ENCODE measurements around the gene CASQ1. TPM values are rescaled to one million over a fixed set of nuclear protein-coding genes. Genes with fewer than 3 reads are reported as not detected.

Gene CASQ1
- polyA plus RNA-seq, 1 experiment = 1.5 TPM

- peaks cover 50% of the 10 kb centered on the region for H3K36me3 ChIP-seq (ENCODE audit: control insufficient read depth, insufficient read depth, low read length)
- ChIA-PET POLR2A (no interaction called here), CTCF (interaction anchor here (1.1 to 2.0 kb wide), 4 partner anchors 77 to 129 kb away, joined by 3 to 11 read pairs (median 3); no protein-coding TSS in a partner anchor)
- TF ChIP-seq CTCF (IDR thresholded peaks at IDR 0.05; ENCODE audit: insufficient read depth, low read depth, low read length) = no peak
- H3K27me3 ChIP-seq (ENCODE audit: control insufficient read depth, insufficient read depth, low read length) = no peaks in the 10 kb centered on the region
- no peak for DNase-seq (ENCODE audit: low read depth)
- H3K4me3 ChIP-seq (ENCODE audit: low read depth, low read length) = no peak overlapping the region
Observed at GRCh38 chr1:160214481-160215140, 24.2 kb downstream of the CASQ1 start.

GRCh38 chr1:160216301-160216700, 25.9 kb downstream of the CASQ1 start:
- TF ChIP-seq CTCF (IDR thresholded peaks at IDR 0.05; ENCODE audit: insufficient read depth, low read depth, low read length) = no peak
- POLR2A ChIA-PET = no interaction called here
- peaks cover 41% of the 10 kb centered on the region for H3K36me3 ChIP-seq (ENCODE audit: control insufficient read depth, insufficient read depth, low read length)
- H3K27me3 ChIP-seq (ENCODE audit: control insufficient read depth, insufficient read depth, low read length) = no peaks in the 10 kb centered on the region
- DNase-seq (ENCODE audit: low read depth) = no peak
- H3K4me3 ChIP-seq (ENCODE audit: low read depth, low read length) = no peak overlapping the region
- CTCF ChIA-PET = interaction anchor here (0.9 to 2.0 kb wide), 5 partner anchors 9 to 115 kb away, joined by 3 to 11 read pairs (median 3); no protein-coding TSS in a partner anchor

- ChIA-PET POLR2A (no interaction called here), CTCF (interaction anchor here (1.5 to 5.0 kb wide), 7 partner anchors 10 to 114 kb away, joined by 3 to 113 read pairs (median 33); partner anchors contain the start of gene CASQ1)
- H3K27me3 ChIP-seq (ENCODE audit: control insufficient read depth, insufficient read depth, low read length) = no peaks in the 10 kb centered on the region
- DNase-seq (ENCODE audit: low read depth) = no peak
- peaks cover 33% of the 10 kb centered on the region for H3K36me3 ChIP-seq (ENCODE audit: control insufficient read depth, insufficient read depth, low read length)
- no peak overlapping the region for H3K4me3 ChIP-seq (ENCODE audit: low read depth, low read length)
- no peak for TF ChIP-seq CTCF (IDR thresholded peaks at IDR 0.05; ENCODE audit: insufficient read depth, low read depth, low read length)
Observed at GRCh38 chr1:160217481-160218051, 27.2 kb downstream of the CASQ1 start.

GRCh38 chr1:160219062-160219929, 28.9 kb downstream of the CASQ1 start:
- CTCF ChIA-PET = interaction anchor here (0.7 to 5.0 kb wide), 33 partner anchors 8 to 156 kb away, joined by 3 to 113 read pairs (median 8); partner anchors contain the start of genes ATP1A2, CASQ1, DCAF8 and IGSF8
- H3K27me3 ChIP-seq (ENCODE audit: control insufficient read depth, insufficient read depth, low read length) = no peaks in the 10 kb centered on the region
- peak; percentile 74 for TF ChIP-seq CTCF (IDR thresholded peaks at IDR 0.05; ENCODE audit: insufficient read depth, low read depth, low read length)
- no peak overlapping the region for H3K4me3 ChIP-seq (ENCODE audit: low read depth, low read length)
- DNase-seq (ENCODE audit: low read depth) = peak; percentile 50
- peaks cover 29% of the 10 kb centered on the region for H3K36me3 ChIP-seq (ENCODE audit: control insufficient read depth, insufficient read depth, low read length)
- POLR2A ChIA-PET = interaction anchor here (0.6 to 1.4 kb wide), 3 partner anchors 10 to 26 kb away, joined by 3 to 4 read pairs (median 4); no protein-coding TSS in a partner anchor

All from BJ (cell line).